OCI-LY1 (cell line): Measurements from ENCODE around the gene MYG1.
A peak's percentile ranks its signal among the peaks of the same experiment; 100 is the strongest.

Source experiments
- H2AFZ ChIP-seq: fragments of 200-600 bp; sonication (generic), shearing (Covaris generic); 2 replicates; pipeline ENCODE4 v1.6.0; 2014; ENCODE audit warnings: antibody characterized with exemption, mild to moderate bottlenecking, low read length
- H3F3A ChIP-seq: fragments of 200-600 bp; sonication (generic), shearing (Covaris generic); 2 replicates; pipeline ENCODE4 v1.6.0; 2014; ENCODE audit warnings: mild to moderate bottlenecking, antibody characterized with exemption, low read length, moderate library complexity; ENCODE audit not compliant: insufficient read depth
- H3K27ac ChIP-seq: fragments of 200-600 bp; sonication (generic); 2 replicates; pipeline ENCODE4 v1.5.1; 2014; ENCODE audit warnings: low read length, mixed run types, mild to moderate bottlenecking, low read depth; ENCODE audit not compliant: poor library complexity, severe bottlenecking
- H3K27me3 ChIP-seq: fragments of 200-600 bp; sonication (generic); 2 replicates; pipeline ENCODE4 v1.6.0; 2014; ENCODE audit warnings: antibody characterized with exemption, mild to moderate bottlenecking, low read length, moderate library complexity; ENCODE audit not compliant: insufficient read depth
- H3K36me3 ChIP-seq: fragments of 200-600 bp; sonication (generic); 2 replicates; pipeline ENCODE4 v1.6.1; 2014; ENCODE audit warnings: mild to moderate bottlenecking, antibody characterized with exemption, low read length, moderate library complexity, mixed read lengths; ENCODE audit not compliant: insufficient read depth
- H3K4me1 ChIP-seq: fragments of 200-600 bp; sonication (generic); 2 replicates; pipeline ENCODE4 v1.5.1; 2014; ENCODE audit warnings: mild to moderate bottlenecking, low read length, moderate library complexity; ENCODE audit not compliant: insufficient read depth, severe bottlenecking
- H3K4me2 ChIP-seq: fragments of 200-600 bp; sonication (generic), shearing (Covaris generic); 2 replicates; pipeline ENCODE4 v1.6.1; 2014; ENCODE audit warnings: low read length
- H3K4me3 ChIP-seq: fragments of 200-600 bp; sonication (generic); 2 replicates; pipeline ENCODE4 v1.5.1; 2014; ENCODE audit warnings: low read length, low read depth, mild to moderate bottlenecking, mixed read lengths; ENCODE audit not compliant: poor library complexity, severe bottlenecking
- H3K79me2 ChIP-seq: fragments of 200-600 bp; shearing (Covaris generic); 2 replicates; pipeline ENCODE4 v1.6.1; 2016; ENCODE audit warnings: mixed run types, low read length, mixed read lengths; ENCODE audit not compliant: insufficient read depth
- H3K9ac ChIP-seq: fragments of 200-600 bp; sonication (generic), shearing (Covaris generic); 2 replicates; pipeline ENCODE4 v1.6.1; 2014; ENCODE audit warnings: mild to moderate bottlenecking, low read length, mixed read lengths
- H3K9me2 ChIP-seq: fragments of 200-600 bp; sonication (generic), shearing (Covaris generic); 2 replicates; pipeline ENCODE4 v1.6.1; 2014; ENCODE audit warnings: low read depth, mild to moderate bottlenecking, low read length, mixed read lengths
- H3K9me3 ChIP-seq: fragments of 200-600 bp; shearing (Covaris generic); 2 replicates; pipeline ENCODE4 v1.6.1; 2014; ENCODE audit warnings: low read length, mixed read lengths
- H4K20me1 ChIP-seq: fragments of 200-600 bp; sonication (generic), shearing (Covaris generic); 2 replicates; pipeline ENCODE4 v1.6.0; 2016; ENCODE audit warnings: mild to moderate bottlenecking, low read length; ENCODE audit not compliant: insufficient read depth
- EZH2 ChIP-seq: fragments of 200-600 bp; sonication (generic), shearing (Covaris generic); IDR thresholded peaks from 2 replicates; pipeline ENCODE4 v1.8.0; 2017; ENCODE audit warnings: borderline replicate concordance, mixed run types, mild to moderate bottlenecking, antibody characterized with exemption, low read length, moderate library complexity, mixed read lengths
- TF ChIP-seq, protein P1 (sequence below): fragments of 200-600 bp; sonication (generic), shearing (Covaris generic); IDR thresholded peaks from 2 replicates; pipeline ENCODE4 v1.5.1; 2017; ENCODE audit warnings: mild to moderate bottlenecking, antibody characterized with exemption, low read length, moderate library complexity, mixed read lengths

Gene MYG1

DNA sequence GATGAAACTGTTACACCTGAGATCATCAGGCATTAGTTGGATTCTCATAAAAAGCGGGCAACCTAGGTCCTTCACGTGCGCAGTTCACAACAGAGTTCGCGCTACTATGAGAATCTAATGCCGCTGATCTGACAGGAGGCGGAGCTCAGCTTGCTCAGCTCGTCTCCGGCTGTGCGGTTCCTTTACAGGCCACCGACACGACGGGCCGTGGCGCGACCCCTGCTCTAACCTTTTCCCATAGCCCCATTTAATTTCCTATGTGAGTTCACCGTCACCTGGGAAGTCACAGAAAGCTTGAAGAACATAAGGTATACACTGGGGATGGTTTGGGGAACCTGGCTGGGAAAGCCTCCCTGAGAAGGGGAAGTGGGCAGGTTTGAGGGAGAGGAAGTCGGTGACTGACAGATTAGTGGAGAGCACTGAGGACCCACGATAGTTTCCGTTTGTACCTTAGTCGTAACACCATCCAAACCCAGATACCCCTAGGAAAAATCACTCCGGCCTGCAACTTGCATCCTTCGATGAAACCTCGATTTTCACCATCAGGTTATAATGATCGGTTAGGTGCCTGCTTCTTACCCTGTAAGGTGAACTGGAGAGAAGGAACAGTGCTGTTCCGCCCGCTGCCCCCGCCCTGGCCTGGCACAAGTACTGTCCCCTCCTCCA is 24.8 kb downstream of the MYG1 start:
- Histone ChIP-seq H3K4me2 (peak overlapping the region; percentile 93), H3K27ac (peak overlapping the region; percentile 87), H3F3A (no peaks in the 10 kb centered on the region; the same call in 1 of the 2 replicates), H3K79me2 (no peaks in the 10 kb centered on the region), H3K27me3 (no peaks in the 10 kb centered on the region), H3K9me2 (no peaks in the 10 kb centered on the region), H2AFZ (0 out of 2 replicates have a peak overlapping the region, but pooled peaks have one; percentile 0), H3K4me3 (peak overlapping the region; percentile 67), H4K20me1 (no peaks in the 10 kb centered on the region), H3K9ac (peak overlapping the region; percentile 83), H3K9me3 (no peaks in the 10 kb centered on the region), H3K4me1 (peaks cover 44% of the 10 kb centered on the region), H3K36me3 (peaks cover 6% of the 10 kb centered on the region; the same call in 1 of the 2 replicates)
- TF ChIP-seq EZH2, result no peak
- TF ChIP-seq, protein P1, sequence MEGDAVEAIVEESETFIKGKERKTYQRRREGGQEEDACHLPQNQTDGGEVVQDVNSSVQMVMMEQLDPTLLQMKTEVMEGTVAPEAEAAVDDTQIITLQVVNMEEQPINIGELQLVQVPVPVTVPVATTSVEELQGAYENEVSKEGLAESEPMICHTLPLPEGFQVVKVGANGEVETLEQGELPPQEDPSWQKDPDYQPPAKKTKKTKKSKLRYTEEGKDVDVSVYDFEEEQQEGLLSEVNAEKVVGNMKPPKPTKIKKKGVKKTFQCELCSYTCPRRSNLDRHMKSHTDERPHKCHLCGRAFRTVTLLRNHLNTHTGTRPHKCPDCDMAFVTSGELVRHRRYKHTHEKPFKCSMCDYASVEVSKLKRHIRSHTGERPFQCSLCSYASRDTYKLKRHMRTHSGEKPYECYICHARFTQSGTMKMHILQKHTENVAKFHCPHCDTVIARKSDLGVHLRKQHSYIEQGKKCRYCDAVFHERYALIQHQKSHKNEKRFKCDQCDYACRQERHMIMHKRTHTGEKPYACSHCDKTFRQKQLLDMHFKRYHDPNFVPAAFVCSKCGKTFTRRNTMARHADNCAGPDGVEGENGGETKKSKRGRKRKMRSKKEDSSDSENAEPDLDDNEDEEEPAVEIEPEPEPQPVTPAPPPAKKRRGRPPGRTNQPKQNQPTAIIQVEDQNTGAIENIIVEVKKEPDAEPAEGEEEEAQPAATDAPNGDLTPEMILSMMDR, result no peak

DNA sequence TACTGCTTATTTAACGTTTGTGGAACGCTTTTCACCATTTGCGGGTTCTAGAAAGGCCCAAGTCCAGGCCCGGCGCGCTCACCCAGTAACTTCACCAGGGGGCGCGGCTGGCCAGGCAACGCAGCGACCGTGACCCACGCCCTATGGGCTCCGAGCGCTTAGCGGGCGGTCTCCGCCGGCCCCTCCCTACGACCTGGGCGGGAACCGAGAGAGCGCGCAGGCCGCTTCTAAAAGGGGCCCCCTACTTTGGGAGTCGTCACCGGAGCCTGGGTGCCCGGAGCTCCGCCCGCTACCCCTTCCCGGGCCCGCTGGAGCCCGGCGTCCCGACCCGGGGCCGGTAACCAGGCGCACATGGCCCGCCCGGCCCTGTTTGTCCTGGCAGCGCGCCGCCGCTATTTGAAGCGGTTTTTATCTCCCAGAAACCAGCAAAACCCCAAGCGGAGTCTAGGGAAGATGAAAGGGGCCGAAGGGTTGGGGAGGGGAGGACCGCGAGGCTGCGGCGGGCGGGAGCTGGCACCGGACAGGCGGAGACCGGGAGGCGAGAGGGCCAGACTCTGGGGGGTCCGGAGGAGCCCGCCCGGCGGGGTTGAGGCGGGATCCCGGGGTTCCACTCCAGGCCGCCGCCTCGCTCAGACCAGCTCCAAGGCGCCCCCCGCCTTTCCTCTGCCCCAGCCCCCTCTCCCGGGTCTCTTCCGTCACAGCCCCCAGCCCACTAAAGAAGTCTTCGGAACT is 25.4 kb downstream of the MYG1 start:
- no peaks in the 10 kb centered on the region for H4K20me1 ChIP-seq
- peaks cover 3% of the 10 kb centered on the region; the same call in 1 of the 2 replicates for H3K36me3 ChIP-seq
- peaks cover 43% of the 10 kb centered on the region for H3K4me1 ChIP-seq
- H3K4me2 ChIP-seq, result peak overlapping the region; percentile 93
- H3K9me3 ChIP-seq, result no peaks in the 10 kb centered on the region
- TF ChIP-seq EZH2, result no peak
- TF ChIP-seq, protein P1, result peak; percentile 85
- no peaks in the 10 kb centered on the region; the same call in 1 of the 2 replicates for H3F3A ChIP-seq
- peak overlapping the region; percentile 83 for H3K9ac ChIP-seq
- no peaks in the 10 kb centered on the region for H3K79me2 ChIP-seq
- H3K27ac ChIP-seq, result peak overlapping the region; percentile 87
- peak overlapping the region; percentile 67 for H3K4me3 ChIP-seq
- no peaks in the 10 kb centered on the region for H3K27me3 ChIP-seq
- H3K9me2 ChIP-seq, result no peaks in the 10 kb centered on the region
- H2AFZ ChIP-seq, result peak overlapping the region; percentile 37; the same call in 1 of the 2 replicates

DNA sequence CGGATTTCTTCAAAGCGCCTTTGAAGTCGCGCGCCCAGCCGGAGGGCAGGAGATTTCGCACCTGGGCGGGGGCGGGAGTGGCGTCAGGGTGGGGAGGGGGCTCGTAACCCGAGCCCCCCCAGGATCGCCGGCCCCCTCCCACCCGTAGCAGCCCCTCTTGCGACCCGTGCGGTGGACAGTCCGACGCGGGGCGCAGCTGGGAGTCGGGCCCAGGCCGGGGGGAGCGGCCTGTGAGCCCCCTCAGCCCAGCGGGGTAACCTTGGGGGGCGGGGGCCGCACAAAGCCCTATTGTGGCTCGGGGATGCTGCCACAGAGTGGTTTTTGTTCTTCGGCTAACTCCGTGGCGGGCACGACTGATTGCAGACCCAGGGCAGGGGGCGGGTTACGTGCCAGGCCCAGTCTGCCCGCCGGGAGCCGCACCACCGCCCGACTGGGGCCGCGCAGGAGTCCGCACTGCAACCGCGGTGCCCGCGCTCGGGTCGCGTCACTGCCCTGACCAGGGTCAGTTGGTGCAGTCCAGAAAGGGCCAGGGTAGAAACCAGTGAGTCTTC is 26.1 kb downstream of the MYG1 start:
- Histone ChIP-seq H3K4me3 (peak overlapping the region; percentile 67), H3K27ac (no peak overlapping the region)

More for the DNA sequence above, 26.1 kb downstream of the MYG1 start:
- no peaks in the 10 kb centered on the region for H3K36me3 ChIP-seq
- no peaks in the 10 kb centered on the region for H3K79me2 ChIP-seq
- H3K4me2 ChIP-seq, result peak overlapping the region; percentile 93
- H4K20me1 ChIP-seq, result no peaks in the 10 kb centered on the region
- H2AFZ ChIP-seq, result no peak overlapping the region
- H3F3A ChIP-seq, result no peaks in the 10 kb centered on the region; the same call in 1 of the 2 replicates
- no peaks in the 10 kb centered on the region for H3K27me3 ChIP-seq
- H3K9me2 ChIP-seq, result no peaks in the 10 kb centered on the region
- H3K4me1 ChIP-seq, result peaks cover 37% of the 10 kb centered on the region
- H3K9ac ChIP-seq, result peak overlapping the region; percentile 83
- no peaks in the 10 kb centered on the region for H3K9me3 ChIP-seq
- TF ChIP-seq, protein P1, result no peak
- no peak for TF ChIP-seq EZH2
